ENCODE data around the gene POLR1E. TPM values are rescaled to one million over a fixed set of nuclear protein-coding genes. Genes with fewer than 3 reads are reported as not detected.
A peak's percentile ranks its signal among the peaks of the same experiment; 100 is the strongest.
"Not testable (repeated sequence)": the region's sequence is repeated elsewhere in the genome, so short reads cannot be mapped to it uniquely, and the experiment has no call there.

POLR1E gene
- total RNA-seq, 1 experiment from 2014 or later, result 32.8 TPM

DNA sequence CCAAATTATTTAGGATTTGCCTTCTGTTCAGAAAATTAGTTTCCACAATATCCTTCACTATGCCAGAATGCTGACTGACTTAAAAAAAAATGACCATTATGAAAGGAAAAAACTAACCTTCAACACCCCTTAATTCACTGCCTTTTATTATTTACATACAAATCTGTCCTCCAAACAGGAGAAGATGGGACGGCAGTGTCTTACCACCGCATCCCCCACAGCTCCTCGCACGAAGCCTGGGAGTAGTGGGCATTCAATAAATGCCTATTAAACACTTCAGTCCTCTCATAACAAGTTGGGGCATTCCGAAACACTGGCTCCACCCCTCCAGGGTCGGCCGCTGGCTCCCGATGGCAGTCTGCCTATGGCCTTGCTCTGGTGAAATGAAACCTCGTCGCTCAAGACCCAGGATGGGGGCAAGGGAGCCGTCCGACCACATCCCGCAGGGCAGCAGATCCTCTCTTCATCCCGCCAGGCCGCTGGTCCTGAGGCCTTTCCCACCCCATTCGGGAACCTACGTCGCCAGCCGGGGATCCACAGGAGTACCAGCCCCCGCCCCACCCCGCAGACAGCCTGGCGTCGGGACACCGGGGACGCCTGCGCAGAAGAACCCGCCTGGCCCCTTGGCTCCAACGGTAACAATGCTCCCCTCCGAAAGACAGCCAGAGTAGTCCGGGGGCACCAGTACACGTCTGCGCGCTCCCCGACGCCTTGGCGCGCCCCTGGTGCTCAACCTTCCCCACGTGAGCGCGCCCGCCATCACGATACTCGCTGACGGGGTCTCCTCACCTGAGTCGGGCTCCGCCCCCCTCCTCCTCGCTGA is 21.1 kb upstream of the POLR1E start:
- no peak for DNase-seq (ENCODE audit: low read depth)

DNA sequence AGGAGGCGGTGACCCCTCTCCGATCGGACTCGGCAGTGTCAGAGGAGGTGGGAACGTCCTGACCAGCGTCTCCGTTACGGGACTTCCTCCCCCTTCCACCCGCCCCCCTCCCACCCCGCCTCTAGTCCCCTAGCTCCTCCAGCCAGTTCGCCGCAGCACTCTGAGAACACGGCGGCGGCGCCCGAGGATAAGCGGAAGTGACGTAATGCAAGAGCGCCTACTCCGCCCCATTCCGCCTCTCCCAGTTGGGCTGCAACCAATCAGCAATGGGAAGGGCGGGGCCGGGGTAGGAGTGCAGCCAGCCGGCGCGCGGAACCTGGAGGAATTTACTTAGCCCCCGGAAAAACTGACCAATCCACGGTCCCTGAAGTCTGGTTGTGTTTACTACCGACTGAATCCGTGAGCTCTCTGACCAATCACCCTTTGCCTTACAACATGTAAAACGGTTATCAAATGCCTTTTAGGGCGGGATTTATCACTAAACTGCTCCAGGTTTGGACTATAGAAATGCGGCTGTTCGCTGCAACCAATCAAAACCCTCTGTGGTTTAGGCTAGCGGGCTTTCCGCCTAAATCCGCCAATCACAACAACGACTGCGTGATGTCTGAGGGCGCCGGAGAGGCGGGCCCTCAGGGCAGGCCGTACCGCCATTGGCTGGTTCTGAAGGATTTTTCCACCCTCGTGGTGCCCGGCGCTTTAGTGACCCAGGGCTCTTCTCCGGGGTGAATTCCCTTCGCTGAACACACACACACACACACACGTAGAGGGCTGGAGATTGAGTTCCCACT is 20.3 kb upstream of the POLR1E start, which contains the start of gene ZBTB5:
Gene ZBTB5 (minus strand): TSS at position 202 of the 788 bp plus-strand sequence. CDS start 22,899 bp downstream, outside the sequence.
- DNase-seq (ENCODE audit: low read depth), result peak; percentile 100

GRCh38 chr9:37466037-37466709 is 19.6 kb upstream of the POLR1E start:
- DNase-seq (ENCODE audit: low read depth), result peak; percentile 87

DNA sequence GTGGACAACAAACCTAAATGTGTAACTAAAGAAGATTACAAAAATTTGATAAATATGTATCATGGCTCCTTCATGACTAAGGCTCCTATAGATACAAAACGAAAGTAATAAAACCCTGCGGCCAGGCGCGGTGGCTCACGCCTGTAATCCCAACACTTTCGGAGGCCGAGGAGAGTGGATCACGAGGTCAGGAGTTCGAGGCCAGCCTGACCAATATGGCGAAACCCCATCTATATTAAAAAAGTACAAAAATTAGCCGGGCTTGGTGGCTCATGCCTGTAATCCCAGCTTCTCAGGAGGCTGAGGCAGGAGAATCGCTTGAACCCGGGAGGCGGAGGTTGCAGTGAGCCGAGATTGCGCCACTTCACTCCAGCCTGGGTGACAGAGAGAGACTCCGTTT is 18.2 kb upstream of the POLR1E start:
- DNase-seq (ENCODE audit: low read depth), result not testable (repeated sequence)

GRCh38 chr9:37468620-37469019 is 17.1 kb upstream of the POLR1E start:
- no peak for DNase-seq (ENCODE audit: low read depth)

- peak; percentile 94 for DNase-seq (ENCODE audit: low read depth)
Observed at GRCh38 chr9:37471942-37472684, 13.6 kb upstream of the POLR1E start.

DNA sequence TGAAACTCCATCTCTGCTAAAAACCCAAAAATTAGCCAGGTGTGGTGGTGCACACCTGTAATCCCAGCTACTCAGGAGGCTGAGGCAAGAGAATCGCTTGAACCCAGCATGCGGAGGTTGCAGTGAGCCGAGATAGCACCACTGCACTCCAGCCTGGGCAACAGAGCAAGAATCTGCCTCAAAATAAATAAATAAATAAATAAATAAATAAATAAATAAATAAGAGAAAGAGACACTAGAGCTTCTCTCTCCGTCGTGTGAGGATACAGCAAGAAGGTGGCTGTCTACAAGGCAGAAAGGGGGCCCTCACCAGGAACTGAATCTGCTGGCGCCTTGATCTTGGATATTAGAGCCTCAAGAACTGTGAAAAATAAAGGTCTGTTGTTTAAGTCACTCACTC is 11.8 kb upstream of the POLR1E start:
- DNase-seq (ENCODE audit: low read depth), result not testable (repeated sequence)

- no peak for DNase-seq (ENCODE audit: low read depth)
Observed at GRCh38 chr9:37474438-37474837, 11.3 kb upstream of the POLR1E start.

- DNase-seq (ENCODE audit: low read depth), result no peak
Observed at GRCh38 chr9:37476930-37477329, 8.8 kb upstream of the POLR1E start.

GRCh38 chr9:37477443-37477842 is 8.3 kb upstream of the POLR1E start:
- DNase-seq (ENCODE audit: low read depth), result not testable (repeated sequence)

GRCh38 chr9:37477987-37478619 is 7.6 kb upstream of the POLR1E start:
- DNase-seq (ENCODE audit: low read depth), result not testable (repeated sequence)

- DNase-seq (ENCODE audit: low read depth), result no peak
Observed at GRCh38 chr9:37480759-37481158, 5.0 kb upstream of the POLR1E start.

GRCh38 chr9:37486256-37486615 is 488 bp downstream of the POLR1E start:
- no peak for DNase-seq (ENCODE audit: low read depth)

DNA sequence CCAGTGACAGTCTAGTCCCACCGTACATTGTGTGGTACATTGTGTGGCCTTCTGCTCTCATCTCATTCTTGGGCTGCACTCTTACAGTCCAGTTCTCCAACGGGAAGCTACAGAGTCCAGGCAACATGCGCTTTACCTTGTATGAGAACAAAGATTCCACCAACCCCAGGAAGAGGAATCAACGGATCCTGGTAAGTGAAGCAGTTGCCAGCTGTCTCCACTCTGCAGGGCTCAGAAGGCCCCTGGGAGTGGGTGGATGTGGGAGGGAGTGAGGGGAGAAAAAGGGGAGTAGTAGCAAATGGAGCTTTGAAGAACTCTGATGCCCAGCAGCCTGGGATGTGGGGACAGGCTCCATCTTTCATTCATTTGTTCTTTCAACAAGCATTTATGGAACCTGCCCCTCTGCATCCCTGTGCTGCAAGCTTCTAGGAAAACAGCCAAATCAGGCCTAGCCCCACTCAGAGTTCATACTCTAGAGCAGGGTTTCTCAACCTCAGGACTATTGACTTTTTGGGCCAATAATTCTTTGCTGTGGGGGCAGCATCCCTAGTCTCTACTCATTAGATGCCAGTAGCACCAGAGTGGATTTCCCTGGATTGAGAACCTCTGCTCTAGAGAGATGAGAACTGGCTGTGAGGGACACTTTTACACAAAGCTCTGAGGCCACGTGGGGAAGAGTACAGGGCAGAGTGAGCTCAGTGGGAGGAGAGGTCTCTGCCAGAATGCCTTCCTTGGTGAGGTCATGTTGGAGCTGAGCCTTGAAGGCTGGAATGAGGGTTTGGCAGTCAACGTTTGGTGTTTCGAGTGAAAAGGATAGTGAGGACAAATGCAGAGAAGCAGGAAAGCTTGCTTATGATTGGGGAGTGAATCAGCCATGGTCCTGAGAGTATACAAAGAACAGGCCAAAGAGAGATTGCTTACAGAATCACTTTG is 1.1 kb downstream of the POLR1E start:
- DNase-seq (ENCODE audit: low read depth), result peak; percentile 65

DNA sequence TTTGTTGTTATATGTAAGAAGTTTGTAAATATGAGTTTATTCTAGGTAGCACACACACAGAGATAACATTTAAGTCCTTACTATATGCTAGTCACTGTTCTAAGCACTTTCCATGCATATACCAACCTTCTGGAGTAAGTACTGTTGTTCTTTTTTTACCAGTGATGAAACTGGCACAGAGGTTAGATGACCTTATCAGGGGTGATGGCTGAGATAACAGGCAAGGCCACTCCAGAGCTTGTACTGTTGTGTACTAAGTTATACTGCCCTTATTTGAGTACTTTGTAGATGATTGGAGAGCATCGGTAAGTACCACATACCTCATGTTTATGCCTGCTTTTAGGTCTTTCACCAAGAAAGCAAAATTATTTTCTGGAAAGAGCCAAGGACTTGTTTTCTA is 6.2 kb downstream of the POLR1E start:
- no peak for DNase-seq (ENCODE audit: low read depth)

DNA sequence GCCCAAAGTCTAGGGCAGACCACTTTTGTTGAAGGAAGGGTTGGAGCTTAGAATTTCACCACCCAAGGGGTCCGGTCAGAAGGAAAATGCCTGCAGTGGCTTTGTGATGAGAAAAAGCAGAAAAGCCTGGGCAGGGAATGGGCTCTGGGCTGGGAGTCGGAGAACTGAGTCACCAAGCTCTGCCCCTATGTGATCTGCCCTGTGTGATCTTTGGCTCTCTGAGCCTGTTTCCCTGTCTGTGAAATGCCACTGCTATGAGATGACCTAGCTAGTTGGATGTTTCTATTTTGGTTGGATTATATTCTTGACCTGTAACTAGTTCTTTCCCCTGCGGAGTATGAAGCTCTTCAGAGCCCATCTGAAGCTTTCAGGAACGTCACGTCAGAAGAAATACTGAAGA is 9.8 kb downstream of the POLR1E start:
- no peak for DNase-seq (ENCODE audit: low read depth)

GRCh38 chr9:37496020-37496419 is 10.3 kb downstream of the POLR1E start:
- DNase-seq (ENCODE audit: low read depth), result no peak

- no peak for DNase-seq (ENCODE audit: low read depth)
Observed at GRCh38 chr9:37497320-37497719, 11.6 kb downstream of the POLR1E start.

DNA sequence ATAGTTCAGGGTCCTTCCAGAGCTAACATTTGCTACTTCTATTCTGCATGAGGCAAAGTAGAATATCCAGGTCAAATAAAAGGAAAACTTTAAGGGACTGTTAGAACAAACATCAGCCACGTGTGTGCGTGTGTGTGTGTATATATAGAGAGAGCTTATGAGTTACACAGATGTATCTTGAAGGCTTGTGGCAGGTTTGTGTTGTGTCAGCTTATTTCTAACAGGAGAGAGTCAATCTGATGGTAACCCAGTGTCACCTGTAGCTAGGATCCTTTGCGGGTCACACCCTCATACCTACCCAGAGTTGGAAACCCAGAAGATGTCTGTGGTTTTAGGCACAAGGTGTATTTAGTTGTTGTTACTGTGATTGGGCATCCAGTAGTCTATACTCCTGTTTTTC is 12.7 kb downstream of the POLR1E start:
- DNase-seq (ENCODE audit: low read depth), result no peak

DNA sequence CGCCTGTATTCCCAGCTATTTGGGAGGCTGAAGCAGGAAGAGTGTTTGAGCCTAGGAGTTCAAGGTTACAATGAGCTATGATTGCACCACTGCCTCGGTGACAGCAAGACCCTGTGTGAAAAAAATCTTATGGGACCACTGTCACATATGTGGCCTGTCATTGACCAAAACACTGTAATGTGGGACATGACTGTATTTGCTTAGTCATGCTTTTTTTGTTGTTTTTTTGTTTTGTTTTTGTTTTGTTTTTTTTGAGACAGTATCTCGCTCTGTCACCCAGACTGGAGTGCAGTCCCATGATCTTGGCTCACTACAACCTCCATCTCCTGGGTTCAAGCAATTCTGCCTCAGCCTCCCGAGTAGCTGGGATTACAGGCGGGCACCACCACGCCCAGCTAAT is 13.5 kb downstream of the POLR1E start:
- DNase-seq (ENCODE audit: low read depth), result no peak

Data from LHCN-M2 (cell line).